Brain pericyte (primary cell): ENCODE measurements around the gene TRIM8.

Experiments used
- DNase-seq: peaks from one replicate; pipeline ENCODE4 v3.0.0-alpha.2; 2012; ENCODE audit warnings: low read depth, low spot score

TRIM8 gene

DNA sequence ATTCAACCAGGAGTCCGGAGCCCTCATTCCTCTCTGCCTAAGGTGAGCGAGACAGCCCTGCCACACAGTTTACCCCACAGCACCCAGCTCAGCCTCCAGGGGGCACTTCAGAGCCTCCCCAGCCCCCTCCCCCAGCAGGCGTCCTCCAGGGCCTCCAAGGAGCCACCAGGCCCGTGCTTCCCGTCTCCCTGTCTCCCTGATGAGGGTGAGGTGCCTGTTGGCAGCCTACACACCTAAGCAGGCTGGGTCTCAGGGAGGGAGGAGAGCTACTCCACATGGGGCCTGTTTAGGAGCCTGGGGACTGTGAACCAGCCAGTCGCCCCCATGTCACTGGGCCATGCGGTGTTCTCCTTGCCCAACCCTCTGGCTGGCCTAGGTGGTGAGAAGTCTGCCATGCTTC is 28.9 kb upstream of the TRIM8 start:
- DNase-seq, result no peak

DNA sequence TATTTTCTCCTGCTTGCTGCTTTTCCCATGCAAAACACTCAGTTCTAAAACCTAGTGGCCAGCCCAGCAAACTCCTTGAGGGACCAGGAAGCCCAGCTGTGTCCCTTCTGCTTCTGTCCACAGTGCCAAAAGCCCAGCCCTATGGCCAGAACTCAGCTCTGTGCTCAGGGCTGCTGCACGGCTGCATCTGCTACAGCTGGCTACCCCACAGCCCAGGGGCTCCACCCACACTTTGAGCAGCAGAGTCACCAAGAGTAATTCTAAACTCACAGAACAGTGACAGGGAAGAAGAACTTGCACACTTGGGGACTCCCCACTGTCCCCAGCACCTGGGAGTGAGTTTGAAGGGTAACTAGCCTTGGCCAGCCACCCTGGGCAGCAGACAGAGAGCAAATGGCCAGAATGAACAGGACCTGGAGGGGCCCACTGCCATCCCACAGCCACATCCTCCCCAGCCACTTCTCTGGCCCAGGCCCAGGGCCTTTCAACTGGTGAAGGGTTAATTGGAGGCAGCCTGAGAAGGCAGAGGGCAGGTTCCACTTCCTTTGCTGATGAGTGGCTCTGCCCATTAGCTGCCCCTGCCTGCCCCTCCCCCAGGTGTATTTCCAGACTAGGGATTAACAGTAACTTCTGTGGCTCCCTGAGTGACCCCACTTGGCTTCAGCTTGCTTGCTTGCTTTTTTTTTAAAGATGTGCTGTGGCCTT is 28.1 kb upstream of the TRIM8 start:
- no peak for DNase-seq

GRCh38 chr10:102617041-102617440 is 27.2 kb upstream of the TRIM8 start:
- no peak for DNase-seq

- DNase-seq, result no peak
These were observed 26.5 kb upstream of the TRIM8 start for GRCh38 chr10:102617816-102618215.

DNA sequence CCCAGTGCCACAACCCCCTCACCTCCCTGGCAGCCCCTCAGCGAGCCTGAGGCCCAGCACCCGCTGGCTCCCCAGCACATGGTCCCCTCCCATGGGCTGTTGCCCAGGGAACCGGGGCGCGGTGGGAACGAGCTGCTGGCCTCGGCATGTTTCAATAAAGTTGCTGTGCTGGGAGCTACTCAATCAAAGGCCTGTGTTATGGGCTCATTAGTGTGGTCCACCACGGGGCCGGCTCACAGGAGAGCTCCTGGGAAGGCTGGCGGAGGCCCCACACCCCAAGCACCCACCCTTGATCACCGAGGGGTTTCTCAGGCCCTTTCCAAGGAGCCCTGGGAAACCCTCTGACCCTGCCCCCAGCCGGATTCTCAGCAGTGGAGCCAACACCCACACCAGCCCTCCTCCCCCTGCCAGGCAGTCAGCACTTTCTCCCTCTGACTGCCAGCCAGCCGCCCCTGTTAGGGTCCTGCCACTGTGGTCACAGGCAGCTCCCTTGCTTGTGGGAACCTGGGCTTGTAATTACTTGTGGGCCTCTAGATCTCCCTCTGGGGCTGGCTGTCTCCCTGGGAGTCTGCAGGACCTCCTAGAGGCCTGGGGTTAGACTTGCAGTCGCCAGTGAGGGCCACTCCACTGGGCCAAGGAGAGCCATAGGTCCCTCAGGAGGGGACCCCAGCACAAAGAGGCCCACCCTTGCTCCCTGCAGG is 24.8 kb upstream of the TRIM8 start:
- DNase-seq, result no peak

DNA sequence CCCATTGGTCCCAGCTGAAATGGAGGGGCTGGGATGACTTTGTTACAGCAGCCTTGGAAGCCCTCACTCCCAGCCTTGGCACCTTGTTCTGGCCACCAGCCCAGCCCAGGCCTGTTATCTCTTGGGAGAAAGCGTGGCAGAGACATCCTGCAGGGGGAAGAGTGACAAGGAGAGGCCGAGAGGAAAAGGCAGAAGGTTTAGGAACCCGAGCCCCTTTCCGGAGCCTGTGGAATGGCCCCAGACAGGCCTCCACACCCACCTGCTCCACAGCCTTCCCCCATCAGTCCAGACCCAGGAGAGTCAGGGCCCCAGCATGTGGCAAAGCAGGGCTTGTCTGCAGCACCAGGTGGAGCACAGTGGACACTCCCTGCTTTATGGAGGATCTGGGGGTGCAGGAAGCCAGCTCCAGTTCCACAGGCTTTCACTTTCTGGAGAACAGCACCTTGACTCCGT is 24.1 kb upstream of the TRIM8 start:
- no peak for DNase-seq

DNA sequence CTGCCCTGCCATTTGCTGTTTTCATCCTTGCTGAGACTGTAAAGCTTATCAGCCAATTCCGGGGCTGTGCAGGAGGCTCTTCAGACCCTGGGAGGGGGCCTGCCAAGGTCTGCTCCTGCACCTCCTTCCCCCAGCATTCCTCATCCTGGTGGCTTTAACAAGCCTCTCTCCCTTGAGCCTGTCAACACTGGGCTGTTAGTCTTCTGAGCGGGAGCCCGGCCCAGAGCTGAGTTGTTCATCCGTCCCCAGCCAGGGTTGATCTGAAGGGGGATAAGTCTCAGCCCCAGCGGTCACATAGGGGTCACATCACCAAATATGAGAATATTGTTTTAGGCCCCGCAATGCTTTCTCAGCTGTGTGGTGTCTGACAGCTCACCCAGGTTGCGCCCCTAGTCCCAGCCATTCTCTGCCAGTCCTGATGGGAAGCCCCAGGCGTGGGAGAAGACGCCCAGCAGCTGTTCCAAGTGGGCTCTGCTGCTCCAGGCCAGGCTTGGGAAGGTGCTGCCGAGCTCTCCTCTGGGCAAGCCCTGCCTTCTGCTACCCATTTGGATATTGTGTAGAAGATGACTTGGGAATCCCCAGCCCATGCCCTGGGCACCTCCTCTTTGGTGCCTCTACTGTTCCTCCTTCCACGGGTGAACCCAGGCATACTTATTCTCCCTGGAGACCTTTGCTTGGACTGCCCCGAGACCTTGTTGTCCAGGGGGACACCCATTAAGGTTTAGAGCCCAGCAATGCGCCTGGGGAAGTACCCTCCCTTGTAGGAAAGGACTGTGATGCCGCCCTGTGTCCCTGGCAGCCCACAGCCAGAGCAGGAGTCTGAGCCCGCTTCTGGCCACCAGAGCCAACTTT is 23.5 kb upstream of the TRIM8 start:
- no peak for DNase-seq

GRCh38 chr10:102621443-102622325 is 22.6 kb upstream of the TRIM8 start:
- no peak for DNase-seq

- no peak for DNase-seq
These were observed 20.2 kb upstream of the TRIM8 start for GRCh38 chr10:102624094-102624493.

- DNase-seq, result no peak
These were observed 19.3 kb upstream of the TRIM8 start for GRCh38 chr10:102624751-102625645.

DNA sequence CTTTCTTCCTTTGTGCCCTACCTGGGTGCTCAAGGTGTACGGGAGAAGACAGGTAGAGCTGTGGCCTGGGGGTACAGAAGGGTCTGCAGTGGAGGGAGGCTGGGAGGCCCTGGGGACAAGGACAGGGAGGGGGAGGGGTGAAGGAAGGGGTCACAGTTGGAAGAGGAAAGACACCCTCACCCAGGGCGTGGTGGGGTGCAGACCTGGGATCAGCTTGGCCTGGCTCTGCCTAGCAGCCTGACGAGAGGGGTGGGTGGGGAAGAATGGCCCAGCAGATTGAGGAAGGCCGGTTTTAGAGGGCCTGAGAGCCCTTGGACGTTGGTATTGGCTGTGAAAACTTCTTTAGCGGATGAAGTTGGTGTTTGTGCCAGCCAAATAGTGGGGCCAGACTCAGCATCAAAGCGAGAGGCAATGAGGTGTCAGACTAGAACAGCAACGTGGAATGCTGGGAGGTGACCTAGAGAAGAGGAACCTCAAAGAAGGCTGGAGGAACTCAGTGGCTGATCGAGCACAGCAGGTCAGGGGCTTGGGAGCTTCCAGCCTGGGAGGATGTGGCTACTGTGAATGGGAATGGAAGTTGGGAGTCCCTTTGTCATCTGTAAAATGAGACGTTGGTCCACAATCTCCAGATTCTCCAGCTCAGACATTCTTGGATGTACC is 18.1 kb upstream of the TRIM8 start:
- DNase-seq, result no peak

DNA sequence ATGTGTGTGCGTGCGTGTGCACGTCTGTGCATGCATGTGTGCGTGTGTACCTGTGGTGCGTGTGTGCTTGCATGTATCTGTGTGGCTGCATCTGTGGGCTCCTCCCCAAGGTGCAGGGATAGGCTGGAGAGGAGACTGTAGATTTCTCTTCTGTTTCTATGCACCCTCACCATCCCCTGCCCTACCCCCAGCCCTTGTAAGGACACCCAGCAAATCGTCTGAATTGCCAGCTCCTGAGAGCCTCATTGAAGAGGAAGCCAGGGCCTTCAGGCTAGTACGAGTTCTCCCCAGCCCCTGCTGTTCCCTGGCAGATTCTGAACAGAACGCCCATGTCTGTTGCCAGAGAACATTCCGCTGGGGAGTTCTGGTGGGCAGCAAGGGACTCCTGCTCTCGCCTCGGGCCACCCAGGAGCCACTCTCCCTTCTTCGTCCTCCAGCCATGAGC is 17.0 kb upstream of the TRIM8 start:
- DNase-seq, result no peak

GRCh38 chr10:102627736-102628293 is 16.5 kb upstream of the TRIM8 start:
- no peak for DNase-seq

- no peak for DNase-seq
These were observed 15.8 kb upstream of the TRIM8 start for GRCh38 chr10:102628451-102628911.

DNA sequence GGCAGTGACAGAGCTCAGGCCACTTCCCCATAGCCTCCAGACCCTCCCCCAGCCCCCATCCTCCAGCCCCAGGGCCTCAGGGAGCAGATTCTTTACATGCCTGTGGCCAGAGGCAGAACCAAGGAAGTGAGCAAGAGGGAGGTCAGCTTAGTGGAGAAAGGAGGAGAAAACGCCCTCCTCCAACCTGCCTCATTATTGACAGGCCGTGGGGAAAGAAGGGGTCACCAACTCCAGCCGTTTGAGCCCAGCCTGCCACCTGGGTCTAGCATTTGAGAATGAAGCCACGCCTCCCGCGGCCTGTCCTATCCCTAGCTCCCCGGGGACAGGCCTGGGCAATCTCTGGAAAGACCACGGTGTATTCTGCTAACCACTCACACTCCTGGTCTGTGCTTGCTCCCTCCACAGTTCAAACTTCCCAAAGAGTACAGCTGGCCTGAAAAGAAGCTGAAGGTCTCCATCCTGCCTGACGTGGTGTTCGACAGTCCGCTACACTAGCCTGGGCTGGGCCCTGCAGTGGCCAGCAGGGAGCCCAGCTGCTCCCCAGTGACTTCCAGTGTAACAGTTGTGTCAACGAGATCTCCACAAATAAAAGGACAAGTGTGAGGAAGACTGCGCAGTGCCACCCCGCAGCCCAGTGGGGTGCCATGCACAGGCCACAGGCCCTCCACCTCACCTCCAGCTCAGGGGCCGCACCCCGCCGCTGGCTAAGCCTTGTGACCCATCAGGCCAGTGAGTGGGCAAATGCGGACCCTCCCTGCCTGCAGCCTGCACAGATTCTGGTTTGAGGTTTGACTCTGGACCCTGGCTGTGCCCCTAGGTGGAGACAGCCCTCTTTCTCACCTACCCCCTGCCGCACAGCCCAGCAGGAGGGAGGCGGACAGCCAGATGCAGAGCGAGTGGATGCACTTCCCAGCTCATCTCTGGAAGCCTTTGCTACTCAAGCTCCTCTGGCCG is 14.3 kb upstream of the TRIM8 start:
- no peak for DNase-seq

- no peak for DNase-seq
These were observed 13.6 kb upstream of the TRIM8 start for GRCh38 chr10:102630663-102631062.

- DNase-seq, result no peak
These were observed 12.5 kb upstream of the TRIM8 start for GRCh38 chr10:102631525-102632393.
